Hematopoietic multipotent progenitor cell treated with erythropoietin and hydrocortisone succinate and interleukin-3 and kit ligand, for 15 days (in vitro differentiated cells): ENCODE measurements around the gene HEXIM2.

Experiments used
- DNase-seq: peaks from one replicate; pipeline ENCODE4 v3.0.0-alpha.2; 2015; ENCODE audit warnings: low spot score

The HEXIM2 gene

DNA sequence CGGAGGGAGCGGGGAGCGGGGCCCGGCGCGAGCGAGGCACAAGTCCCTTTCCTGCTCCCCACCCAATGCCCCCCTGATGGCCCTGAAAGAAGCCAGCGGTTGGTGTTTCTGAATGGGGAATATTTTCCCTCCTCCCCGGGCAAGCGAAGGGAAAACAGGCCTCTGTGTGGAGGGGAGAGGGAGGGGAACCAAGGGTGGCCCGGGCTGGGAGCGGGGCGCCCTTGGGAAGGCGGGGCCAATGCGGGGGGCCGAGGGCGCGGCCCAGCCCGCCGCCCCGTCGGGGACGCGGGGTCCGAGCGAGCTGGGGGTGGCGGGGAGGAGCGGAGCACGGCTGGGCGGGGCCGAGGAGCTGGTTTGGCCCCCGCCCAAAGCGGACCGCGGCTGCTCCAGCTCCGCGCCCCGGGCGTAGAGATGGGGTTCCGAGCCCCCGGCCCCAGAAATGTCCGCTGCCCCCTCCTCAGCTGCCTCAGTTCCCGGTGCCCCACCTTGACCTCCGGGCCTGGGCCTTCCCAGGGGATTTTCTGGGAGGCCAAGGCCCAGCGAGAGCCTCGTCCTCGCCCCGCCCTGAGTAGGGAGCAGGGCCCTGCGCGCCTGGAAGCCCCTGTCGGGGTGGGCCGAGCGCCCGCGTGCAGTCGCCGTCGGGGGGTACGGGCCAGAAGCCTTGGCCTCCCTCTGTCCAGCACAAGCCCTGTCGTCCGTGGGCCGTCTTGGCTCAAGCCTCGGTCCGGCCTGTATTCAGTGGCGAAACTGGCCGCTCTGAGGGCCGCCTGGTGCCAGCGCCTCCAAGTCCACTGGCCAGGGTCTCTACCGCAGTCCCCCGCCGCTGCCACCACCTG, 17.3 kb upstream of the HEXIM2 start:
- peak; percentile 69 for DNase-seq

DNA sequence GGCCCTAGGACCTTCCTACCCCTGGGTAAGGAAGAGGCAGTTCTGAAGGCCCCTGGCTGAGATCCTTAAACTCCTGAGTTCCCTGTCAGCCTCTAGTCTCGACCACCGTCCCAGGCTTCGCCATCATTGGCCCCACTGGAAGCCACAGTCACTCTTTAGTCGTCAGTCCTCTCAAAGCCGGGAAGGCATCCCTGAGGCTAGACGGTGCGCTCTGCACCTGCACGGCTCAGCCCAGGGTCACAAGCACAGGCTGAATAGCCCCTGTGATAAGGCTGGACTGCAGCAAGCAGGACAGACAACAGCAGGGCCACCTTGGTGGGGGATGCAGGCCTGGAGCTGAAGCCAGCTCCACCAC, 16.7 kb upstream of the HEXIM2 start:
- no peak for DNase-seq

DNA sequence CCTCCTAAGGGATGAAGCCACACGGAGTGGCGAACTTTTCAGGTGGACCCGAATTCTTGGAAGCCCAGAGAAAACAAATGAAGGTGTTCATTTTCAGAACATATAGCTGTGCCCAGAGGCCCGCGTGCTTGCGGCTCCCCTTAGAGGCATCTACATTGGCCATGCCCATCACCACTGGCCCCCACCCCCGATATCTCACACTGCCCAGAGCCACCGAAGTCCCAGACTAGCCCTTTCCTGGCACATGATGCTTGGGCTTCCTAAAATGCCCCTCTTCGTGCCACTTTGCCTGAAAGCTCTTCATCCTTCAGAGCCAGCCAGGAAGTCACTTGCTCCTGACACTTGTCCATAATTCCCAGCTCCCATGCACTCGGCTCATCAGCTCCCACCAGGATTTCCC, 15.5 kb upstream of the HEXIM2 start:
- DNase-seq = no peak

DNA sequence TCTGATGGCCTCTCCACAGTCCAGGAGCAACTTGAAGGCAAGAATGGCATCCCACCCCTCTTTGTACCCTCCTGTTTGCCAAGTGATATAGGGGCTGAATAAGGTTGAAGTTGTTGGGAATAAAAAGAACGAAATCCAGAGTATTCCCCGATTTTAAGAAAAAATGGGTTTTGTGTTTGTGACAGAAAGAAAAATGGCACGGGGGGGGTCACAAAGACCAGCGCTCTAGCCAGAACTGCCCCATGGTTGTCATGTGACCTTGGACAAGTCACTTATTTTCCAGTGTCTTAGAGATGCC, 15.1 kb upstream of the HEXIM2 start:
- no peak for DNase-seq

DNA sequence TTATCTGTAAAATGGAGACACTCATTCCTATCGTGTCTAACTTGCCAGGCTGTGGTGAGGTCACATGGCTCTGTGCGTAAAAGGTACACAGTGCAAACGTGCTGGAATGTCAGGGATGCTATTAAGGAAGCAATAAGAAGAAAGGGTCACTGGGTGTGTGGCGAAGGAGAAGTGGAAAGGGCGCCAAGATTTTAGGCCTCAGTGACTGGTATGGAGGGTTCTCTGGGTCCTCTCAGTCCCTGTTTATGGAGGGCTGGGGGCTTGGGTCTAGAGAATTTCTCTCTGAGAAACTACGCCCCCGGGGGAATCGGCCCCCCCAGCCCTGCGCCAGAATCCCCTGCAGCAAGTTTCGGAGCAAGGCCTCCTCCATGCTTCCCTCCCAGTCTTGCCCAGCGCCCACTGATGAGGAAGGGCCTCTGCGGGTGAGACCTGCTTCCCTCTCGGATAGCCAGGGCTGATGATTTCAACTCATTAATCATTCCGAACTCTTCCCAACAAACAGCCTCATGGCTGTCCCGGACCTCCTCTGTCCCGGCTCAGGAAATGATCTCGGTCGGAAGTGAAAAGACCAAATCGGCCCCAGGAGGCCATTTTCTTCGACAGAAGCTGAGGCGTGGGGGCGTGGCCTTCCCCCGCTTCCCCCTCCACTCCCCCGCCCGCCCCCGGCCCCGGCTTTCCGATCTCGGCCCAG, 14.6 kb upstream of the HEXIM2 start:
- peak; percentile 66 for DNase-seq

DNA sequence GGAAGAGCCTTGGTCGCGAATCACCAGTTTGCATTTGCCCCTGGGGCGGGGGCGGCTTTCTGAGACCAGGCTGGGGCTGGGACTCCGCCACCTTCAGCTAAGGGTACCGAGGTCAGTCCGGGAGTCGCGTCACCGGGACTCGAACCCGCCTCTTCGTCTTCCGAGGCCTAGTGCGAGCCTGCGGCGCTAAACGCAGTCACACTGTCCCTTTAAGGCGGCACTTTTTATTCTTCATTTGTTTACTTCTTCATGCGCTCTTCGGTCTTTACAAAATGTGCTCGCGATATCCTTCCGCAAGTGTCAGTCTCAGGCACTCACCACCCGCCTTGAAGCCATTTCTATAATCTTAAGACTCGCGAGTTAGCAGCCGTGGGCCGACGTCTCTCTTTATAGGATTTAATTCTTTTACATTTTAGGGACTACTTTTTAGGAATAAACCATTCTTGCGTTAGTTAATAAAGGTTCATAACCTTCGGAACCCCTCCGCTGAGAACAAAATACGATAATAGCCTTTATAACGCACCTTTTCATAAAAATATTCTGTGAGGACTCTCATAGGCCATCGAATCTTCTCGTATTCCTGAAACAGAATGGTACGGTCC, 14.0 kb upstream of the HEXIM2 start:
- DNase-seq = peak; percentile 94

DNA sequence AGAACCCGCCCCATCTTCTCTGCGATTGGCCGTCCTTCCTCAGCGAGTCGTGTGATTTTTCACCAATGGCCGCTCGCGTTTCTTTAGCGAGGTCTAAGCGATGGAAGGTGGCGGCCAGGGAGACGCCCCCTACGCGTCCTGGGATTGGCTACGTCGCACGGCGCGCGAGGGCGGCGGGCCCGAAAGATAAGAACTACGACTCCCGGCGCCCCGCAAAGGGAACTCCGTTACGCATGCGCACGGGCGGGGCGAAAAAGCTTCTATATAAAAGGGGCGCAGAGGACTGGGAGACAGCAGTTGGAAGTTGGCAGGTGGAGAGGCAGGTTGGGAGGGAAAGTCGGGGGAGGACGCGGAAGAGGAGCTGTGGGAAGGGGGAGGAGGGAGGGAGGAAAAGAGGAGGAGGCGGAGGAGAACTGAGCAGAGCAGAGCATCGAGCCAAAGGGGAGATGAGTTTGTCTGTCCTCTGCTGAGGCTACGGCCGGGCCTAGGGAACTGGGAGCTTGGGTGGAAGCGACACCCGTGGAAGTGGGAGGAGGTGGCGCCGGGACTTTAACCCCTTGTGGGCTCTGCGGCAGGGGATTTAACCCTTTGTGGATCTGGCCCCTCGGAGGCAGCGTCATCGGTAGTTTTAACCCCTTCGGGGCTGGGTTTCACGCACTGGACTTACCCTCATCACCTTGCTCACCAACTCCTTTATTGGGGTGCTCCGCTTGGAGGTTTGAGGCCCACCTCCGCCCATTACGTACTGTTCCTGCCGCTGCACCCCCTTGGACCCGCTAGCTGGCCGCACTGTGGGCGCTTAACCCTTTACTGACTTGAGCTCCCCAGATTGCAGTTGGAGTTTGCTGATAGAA, 13.3 kb upstream of the HEXIM2 start, which contains the start of gene HEXIM1:
Gene HEXIM1 (plus strand): TSS at position 293 of the 854 bp plus-strand sequence. CDS start 716 bp downstream, outside the sequence.
- peak; percentile 100 for DNase-seq

DNA sequence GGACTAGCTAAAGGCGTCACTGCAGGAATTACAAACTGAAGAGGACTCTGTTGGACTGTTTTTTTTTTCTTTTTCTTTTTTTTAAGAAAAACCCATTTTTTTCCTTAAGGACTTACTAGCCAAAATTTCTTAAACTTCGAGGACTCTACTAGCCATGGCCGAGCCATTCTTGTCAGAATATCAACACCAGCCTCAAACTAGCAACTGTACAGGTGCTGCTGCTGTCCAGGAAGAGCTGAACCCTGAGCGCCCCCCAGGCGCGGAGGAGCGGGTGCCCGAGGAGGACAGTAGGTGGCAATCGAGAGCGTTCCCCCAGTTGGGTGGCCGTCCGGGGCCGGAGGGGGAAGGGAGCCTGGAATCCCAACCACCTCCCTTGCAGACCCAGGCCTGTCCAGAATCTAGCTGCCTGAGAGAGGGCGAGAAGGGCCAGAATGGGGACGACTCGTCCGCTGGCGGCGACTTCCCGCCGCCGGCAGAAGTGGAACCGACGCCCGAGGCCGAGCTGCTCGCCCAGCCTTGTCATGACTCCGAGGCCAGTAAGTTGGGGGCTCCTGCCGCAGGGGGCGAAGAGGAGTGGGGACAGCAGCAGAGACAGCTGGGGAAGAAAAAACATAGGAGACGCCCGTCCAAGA, 12.5 kb upstream of the HEXIM2 start:
- peak; percentile 82 for DNase-seq

DNA sequence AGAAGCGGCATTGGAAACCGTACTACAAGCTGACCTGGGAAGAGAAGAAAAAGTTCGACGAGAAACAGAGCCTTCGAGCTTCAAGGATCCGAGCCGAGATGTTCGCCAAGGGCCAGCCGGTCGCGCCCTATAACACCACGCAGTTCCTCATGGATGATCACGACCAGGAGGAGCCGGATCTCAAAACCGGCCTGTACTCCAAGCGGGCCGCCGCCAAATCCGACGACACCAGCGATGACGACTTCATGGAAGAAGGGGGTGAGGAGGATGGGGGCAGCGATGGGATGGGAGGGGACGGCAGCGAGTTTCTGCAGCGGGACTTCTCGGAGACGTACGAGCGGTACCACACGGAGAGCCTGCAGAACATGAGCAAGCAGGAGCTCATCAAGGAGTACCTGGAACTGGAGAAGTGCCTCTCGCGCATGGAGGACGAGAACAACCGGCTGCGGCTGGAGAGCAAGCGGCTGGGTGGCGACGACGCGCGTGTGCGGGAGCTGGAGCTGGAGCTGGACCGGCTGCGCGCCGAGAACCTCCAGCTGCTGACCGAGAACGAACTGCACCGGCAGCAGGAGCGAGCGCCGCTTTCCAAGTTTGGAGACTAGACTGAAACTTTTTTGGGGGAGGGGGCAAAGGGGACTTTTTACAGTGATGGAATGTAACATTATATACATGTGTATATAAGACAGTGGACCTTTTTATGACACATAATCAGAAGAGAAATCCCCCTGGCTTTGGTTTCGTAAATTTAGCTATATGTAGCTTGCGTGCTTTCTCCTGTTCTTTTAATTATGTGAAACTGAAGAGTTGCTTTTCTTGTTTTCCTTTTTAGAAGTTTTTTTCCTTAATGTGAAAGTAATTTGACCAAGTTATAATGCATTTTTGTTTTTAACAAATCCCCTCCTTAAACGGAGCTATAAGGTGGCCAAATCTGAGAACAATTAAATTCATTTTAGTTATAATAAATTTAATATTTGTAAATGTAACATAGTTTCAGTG, 11.7 kb upstream of the HEXIM2 start:
- peak; percentile 51 for DNase-seq

DNA sequence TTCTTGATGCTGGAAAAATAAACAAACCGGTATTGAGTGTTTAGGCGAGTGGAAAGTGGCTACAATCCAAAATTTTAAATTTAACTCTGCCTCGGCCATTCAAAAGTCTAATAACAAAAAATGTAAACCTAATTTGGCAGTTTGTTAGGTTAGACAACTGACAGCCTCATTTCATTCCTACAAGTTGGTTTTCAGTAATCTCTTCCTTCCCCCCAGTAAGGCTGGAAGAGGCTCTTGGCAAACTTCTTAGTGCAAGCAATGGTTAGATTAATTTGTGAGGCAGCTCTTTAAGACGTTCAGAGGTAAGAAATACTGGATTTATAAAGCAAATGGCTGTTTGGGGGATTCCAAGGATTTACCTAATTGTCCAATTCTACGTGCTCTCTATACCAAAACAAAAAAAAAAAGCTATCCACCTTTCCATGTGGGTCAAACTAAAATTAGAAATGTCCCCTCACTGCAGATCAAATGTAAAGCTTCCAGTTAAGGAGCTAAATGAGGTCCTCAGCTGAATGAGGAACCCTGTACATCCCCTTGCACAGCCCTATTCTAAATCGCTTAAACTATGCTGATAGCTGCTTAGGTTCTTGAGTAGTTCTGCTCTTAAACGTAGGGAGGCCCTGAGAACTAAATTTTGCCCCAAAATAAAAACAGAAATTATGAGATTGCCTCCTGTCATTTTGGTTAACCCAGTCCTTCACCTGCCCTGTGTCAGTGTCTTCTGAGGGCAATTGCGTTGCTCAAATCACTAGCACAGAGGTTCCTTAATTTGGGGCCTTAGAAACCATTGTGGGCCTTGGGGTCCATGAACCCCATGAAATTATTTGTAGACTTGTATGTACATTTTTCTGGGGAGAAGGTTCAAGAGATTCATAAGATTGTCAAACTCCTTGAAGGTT, 10.5 kb upstream of the HEXIM2 start:
- DNase-seq = no peak

DNA sequence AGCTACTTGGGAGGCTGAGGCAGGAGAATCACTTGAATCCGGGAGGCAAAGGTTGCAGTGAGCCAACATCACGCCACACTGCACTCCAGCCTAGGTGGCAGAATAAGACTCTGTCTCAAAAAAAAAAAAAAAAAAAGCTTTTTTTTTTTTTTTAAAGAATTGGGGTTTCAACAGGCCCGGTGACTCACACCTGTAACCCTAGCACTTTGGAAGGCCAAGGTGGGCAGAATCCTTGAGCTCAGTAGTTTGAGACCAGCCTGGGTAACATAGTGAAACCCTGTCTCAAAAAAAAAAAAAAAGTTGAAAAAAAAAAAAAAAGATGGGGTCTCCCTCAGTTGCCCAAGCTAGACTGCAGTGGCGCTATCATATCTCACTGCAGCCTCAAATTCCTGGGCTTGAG, 6.6 kb upstream of the HEXIM2 start:
- DNase-seq = no peak

DNA sequence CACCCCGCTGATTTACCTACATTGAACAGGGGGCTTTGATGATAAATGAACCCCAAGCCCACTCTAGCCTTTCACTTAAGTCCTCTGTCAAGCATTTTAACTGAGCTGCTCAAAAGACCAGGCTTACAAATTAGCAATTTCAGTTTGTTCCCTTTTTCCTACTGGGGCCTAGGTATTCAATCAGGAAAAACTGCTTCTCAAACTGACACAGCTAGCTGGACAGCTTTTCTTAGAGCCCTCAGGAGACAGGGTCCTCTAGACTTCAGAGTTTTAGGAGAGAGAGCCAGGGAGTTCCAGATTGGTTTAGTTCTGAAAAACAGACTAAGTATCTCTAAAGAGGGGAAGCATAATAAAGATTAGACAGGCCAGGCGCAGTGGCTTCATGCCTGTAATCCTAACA, 6.2 kb upstream of the HEXIM2 start:
- DNase-seq = no peak

DNA sequence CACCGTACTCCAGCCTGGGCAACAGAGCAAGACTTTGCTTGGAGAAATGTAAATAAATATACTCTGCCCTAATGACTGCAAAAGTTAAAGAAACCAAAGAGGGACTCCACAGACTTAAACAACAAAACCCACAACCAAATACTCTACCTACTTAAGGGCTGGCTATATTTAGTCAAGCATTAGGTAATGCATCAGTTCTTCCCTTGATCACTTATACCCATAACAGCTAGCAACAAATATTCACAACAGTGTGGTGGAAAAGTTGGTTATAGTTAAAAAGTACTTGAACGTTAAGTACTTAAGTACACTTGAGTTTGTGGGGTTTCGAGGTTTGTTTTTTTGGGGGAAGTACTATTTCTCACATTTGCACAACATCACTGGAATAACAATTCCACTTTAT, 5.4 kb upstream of the HEXIM2 start:
- no peak for DNase-seq

DNA sequence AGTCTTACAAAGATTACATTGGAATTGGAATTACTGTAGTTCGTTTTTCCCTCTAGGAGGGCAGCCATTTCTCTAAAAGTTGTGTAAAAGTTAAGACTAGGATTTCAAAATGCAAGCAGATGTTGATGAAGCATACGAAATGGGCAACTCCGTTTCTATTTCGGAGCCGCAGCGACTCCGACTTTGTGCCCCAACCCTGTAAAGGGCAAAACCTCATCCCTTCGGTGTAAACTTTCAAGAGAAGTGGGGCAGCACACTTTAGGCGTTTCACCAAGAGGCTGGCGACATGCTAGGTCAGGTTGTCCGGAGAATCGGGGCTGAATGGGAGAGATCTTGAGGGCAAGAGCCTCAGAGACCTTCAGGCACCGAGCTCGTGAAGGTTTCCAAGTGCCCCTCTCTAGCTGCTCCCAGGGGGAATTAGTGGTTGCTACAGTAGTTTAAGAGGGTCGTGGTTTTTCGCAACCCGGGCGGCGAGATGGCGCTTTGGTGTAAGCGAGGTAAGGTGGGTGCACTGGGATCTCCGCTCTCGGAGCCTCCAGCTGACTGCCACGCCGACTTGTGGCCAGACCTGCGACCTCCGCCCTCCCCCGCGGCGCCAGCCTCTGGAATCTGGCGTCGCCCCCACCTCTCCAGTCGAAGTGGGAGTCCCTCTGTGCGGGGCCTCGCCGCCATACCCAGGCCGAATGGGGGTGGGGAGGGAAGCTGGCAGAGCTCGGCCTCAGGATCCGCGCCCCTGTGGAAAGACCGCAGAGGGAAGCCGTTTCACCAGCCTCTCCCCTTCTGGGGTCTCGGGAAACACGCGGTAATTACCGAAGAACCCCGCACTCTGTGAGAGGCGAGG, 1.0 kb upstream of the HEXIM2 start:
- peak; percentile 63 for DNase-seq

DNA sequence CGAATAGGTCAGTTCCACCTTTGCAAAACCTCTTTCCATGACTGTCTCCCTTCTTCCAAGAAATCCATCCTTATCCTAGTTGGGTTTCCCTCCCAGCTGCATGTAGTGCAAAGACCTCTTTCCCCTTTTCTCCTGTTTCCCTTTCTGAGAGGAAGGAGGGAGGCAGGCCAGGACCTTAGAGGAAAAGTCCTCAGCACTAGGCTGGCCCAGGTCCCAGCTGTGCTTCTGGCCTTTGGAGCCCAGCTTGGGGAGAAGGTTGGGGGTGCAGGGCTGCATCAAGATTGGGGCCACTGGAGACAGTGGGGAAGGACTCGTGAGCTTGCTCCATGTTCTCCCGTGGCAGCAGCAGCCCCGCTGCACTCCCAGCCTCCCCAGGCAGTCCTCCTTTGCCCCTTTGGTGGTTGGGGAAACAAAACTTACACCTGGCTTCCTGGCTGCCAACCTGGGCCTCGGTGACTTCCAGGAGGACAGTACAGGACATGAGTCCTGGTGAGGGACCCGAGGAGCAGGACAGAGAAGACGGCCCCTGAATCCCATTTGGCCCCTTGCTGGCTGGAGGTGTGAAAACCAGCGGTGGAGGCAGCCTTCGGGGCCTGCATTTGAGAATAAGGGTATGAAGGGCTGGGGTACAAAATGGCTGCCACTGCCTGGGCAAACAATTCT, 481 bp downstream of the HEXIM2 start:
- no peak for DNase-seq

DNA sequence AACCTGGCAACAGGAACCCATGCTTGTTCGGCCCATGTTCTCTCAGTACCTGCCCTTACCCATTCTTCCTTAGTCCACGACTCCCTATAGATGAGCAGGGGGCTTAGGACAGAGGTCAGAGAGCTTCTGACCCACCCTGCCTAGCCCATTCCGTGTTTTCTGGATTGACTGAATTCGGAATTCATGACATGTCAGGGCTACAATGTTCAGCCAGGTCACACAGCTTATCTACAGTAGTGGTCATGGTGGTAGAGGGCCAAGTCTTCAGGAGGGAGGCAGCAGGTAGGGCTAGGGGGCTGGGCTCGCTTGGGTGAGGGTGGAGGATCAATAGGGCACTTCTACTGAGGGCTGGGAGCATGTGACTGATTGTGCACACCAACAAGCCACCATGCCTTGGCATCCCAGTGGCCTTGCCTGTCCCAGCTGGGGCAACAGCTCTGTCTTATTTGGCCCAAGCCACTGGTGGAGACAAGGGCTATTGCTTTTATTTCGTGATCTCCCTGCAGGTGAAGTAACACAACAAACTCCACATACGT, 3.1 kb downstream of the HEXIM2 start:
- no peak for DNase-seq

DNA sequence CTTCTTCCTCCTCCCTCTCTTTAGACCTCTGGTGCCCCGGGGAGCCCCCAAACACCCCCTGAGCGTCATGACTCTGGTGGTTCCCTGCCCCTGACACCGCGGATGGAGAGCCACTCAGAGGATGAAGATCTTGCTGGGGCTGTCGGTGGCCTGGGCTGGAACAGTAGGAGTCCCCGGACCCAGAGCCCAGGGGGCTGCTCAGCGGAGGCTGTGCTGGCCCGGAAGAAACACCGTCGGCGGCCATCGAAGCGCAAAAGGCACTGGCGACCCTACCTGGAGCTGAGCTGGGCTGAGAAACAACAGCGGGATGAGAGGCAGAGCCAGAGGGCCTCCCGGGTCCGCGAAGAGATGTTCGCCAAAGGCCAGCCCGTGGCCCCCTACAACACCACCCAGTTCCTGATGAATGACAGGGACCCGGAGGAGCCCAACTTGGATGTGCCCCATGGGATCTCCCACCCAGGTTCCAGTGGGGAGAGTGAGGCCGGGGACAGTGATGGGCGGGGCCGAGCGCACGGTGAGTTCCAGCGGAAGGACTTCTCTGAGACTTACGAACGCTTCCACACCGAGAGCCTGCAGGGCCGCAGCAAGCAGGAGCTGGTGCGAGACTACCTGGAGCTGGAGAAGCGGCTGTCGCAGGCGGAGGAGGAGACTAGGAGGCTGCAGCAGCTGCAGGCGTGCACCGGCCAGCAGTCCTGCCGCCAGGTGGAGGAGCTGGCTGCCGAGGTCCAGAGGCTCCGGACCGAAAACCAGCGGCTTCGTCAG, 7.5 kb downstream of the HEXIM2 start:
- no peak for DNase-seq
